Fibroblast of upper back skin (primary cell): ENCODE results near the gene UBE2R2.
"Not testable (repeated sequence)": the region's sequence is repeated elsewhere in the genome, so short reads cannot be mapped to it uniquely, and the experiment has no call there.

Source experiments
- DNase-seq: peaks from one replicate; pipeline ENCODE4 v3.0.0-alpha.2; 2013

Gene UBE2R2

DNA sequence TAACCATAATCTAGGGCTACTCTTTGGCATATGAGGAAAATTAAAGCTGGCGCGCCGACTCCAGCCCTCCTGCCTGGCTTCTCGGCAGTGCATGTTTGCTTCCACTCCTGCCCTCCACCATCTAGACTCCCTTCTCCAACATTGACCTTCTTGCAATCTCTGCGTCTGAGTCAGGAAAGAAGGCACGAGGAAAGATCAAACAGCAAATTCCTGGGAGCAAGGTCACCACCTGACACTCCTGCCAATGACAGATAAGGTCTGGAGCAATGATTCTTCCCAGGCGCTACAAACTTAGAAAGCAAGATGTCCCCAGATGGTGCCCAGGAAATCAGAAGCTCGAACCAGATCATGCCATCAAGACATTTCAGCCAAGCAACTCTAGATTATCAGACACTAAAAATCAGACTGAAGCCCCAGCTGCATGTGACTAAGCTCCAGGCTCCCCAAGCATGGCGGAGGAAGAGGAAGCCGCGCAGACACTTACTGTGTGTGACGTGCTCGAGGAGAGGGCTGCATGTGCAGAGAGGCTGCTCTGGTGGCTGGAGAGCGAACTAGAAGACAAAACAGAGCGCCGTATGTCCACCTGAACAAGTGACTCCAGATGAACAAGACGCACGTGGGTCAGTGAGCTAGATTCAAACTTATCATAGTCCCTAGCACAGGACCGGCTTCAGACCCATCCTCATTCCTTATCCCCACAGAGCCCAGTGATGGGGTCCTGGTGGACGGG, 115.3 kb downstream of the UBE2R2 start:
- no peak for DNase-seq

DNA sequence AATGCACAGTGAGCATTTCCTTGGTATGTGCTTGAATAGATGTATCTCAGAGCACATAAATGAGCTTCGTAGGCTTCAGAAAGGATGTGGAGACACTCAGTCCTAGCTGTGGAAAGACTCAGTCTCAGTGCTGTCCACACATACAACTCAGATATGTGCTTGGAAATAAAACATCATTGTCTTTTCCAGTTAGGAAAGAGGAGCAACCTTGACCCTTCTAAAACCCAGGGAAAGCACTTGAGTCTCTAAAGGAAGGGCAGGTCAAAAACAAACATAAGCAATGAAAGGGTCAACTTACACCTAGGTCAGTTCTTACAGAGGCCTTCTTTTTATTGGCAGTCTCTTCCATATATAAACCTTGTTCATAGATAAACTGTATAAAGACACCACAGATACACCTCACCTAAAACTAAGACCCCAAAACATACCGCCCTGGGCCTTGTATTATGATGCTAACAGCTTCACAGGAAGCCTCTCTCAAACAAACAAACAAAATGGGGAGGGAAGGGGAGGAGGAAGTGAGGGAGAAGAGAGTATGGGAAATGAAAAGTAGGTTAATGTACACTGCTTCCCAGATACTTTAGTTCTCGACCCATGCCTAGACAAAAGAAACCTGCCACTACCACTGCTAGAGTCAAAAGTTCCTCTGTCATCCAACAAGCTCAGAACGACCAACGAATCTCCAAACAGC, 117.4 kb downstream of the UBE2R2 start:
- DNase-seq: no peak

DNA sequence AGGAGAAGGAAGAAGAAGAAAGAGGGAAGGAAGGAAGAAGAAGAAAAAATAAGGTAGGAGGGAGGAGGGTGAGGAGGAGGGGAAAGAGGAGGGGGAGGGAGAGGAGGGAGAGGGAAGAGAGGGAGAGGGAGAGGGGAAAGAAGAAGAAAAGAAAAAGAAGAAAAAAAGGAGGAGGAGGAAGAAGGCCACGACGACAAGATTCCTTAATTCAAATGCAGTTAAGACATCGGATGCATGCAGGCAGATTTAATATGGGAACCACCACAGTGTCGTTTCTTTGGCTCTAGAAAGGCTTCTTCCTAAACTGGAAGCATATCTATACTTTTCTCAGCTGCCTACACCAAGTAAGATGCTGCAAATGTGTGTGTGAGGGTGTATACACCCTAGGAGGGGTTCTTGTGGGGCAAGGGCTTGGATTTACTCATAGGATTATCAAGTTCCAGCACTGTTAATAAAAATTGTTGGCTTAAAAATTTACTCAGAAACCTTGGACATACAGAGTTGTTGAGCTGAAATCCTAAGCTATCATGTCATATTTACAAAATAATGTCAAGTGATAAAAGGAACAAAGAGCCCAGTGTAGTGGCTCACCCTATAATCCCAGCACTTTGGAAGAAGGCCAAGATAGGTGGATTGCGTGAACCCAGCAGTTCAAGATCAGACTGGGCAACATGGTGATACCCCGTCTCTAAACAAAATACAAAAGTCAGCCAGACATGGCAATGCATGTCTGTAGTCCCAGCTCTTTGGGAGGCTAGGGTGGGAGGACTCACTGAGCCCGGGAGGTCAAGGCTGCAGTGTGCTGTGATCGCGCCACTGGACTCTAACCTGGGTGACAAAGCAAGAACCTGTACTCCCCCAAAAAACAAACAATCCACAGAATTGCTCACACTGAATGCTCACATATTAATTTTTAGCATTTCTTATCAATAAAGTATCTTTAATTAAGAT, 123.2 kb downstream of the UBE2R2 start:
- no peak for DNase-seq

DNA sequence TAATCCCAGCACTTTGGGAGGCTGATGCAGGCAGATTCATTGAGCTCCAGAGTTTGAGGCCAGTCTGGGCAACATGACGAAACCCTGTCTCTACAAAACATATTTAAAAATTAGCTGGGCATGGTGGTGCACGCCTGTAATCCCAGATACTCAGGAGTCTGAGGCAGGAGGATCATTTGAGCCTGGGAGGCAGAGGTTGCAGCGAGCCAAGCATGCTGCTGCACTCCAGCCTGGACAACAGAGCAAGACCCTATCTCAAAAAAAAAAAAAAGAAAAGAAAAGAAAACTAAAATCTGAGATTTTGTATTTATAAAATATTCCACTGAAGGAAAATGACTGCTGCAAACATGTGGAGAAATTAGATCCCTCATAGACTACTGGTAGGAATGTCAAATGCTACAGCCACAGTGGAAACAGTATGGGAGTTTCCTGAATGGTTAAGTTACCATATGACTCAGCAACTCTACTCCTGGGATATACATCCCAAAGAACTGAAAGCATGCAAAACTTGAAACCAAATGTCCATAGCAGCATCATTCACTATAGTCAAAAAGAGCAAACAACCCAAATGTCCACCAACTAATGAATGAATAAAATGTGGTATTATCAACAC, 125.6 kb downstream of the UBE2R2 start:
- DNase-seq: peak; percentile 91

DNA sequence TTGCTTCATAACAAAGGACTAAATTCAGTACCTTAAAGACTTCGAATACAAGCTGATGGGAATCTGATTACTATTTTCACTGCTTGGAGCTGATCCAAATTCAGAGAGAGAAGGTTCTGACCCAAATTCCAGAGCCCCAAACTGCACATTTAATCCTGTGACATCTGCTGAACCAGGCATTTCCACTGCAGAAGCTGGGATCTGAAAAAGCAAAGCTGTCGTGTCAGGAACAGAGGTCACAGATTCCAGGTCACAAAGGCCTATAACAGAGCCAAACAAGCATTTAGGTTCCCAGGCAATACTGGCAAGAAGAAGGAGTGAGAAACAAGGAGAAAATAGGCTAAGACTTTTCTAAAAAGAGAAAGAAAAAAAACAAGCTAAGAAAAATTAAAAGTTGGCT, 126.4 kb downstream of the UBE2R2 start:
- no peak for DNase-seq

DNA sequence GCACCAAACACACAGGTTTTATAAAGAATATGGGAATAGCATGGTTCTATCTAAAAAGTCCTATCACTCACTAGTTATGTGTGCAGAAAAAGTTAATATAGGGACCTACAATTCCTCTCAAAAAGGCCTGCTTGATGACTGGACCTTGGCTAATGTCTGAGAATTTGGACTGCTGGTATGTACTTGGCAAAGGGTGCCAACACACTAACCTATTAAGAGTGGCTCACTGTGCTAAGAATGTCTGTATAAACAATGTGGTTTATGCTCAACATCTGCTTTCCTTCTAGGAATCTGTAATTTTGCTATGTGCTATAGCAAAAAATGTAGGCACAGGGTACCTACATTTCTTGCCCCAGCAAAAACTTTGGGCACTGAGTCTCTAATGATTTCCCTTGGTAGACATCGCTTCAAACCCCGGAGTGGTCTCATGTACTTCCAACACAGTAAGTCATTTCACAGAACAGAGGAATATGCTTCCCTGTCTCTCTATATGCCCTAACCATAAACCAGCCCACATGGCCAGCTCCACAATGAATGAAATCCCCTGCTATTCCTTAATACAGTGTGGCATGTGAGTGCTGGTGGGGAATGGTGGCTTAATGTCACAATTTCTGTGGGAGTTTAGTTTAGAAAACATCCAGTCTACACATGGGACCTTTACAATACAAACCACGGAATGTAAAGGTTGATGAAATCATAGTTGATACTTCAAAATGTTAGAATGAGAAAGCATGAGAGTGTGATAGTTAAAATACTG, 130.0 kb downstream of the UBE2R2 start:
- peak; percentile 97 for DNase-seq

DNA sequence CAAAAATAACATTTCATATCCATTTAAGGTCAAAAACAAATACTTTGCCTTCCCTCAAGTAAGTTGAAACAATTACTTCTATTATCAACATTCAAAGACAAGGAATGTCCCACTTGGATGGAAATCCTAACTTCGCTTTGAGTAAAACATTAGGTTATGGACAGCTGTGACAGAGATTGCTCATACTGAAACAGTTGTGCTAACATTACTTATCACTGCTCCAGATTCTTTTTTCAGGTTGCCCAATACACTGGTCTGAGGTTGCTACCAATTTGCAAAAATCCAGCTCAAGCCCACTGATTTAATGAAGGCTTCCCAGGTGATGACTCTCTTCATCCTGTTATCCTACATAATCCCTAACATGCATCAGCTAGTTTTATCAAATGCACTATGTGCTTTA, 133.4 kb downstream of the UBE2R2 start:
- no peak for DNase-seq

DNA sequence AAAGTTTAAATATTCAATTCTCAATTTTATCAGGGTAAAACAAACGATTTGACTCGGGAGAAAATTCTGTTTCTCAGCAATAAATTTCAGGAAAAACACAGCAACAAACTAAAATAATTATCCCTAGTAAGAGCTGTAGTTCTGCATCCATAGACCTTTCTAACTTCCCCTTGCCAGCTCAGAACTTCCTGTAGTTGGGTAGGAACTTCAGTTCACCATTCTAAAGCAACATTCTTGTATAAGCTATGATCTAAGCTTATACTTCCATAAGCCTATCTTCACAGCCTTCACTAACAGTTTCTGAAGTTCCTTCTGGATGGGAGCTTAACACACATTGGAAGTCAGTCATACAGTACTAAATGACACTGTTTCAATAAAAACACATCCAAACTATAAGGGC, 135.1 kb downstream of the UBE2R2 start:
- no peak for DNase-seq

DNA sequence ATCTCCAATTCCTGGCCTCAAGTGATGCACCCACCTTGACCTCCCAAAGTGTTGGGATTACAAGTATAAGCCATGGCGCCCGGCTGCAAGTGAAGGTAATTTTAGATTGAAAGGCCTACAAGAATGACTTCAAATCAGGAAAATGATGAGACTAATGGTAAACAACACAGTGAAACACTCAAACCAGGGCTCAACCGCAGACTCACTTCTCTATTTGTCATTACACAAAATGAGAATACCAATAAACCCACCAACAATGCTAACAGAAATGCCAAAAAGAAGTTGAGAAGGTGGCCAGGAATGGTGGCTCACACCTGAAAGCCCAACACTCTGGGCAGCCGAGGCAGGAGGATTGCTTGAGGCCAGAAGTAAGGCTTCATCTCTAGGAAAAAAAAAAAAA, 139.6 kb downstream of the UBE2R2 start:
- DNase-seq: no peak

DNA sequence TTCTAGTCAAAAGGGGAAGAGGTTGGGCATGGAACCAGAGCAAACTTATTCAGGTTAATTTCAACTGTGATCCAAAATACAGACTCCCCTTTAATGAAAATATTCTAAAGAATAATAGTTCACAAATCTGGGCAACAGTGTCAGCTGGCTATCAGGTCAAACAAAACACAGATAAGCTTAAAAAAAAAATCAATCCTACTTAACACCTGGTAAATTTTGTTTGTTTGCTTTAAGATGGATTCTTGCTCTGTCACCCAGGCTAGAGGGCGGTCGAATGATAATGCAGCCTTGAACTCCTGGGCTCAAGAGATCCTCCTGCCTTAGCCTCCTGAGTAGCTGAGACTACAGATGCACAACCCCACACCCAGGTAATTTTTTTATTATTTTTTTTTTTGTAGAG, 142.8 kb downstream of the UBE2R2 start:
- no peak for DNase-seq

DNA sequence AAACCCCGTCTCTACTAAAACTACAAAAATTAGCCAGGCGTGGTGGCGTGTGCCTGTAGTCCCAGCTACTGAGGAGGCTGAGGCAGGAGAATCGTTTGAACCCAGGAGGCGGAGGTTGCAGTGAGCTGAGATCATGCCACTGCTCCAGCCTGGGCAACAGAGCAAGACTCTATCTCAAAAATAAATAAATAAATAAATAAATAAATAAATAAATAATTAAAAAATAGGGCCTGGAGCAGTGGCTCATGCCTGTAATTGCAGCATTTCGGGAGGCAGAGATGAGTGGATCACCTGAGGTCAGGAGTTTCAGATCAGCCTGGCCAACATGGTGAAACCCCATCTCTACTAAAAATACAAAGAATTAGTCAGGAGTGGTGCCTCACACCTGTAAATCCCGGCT, 145.5 kb downstream of the UBE2R2 start:
- not testable (repeated sequence) for DNase-seq

DNA sequence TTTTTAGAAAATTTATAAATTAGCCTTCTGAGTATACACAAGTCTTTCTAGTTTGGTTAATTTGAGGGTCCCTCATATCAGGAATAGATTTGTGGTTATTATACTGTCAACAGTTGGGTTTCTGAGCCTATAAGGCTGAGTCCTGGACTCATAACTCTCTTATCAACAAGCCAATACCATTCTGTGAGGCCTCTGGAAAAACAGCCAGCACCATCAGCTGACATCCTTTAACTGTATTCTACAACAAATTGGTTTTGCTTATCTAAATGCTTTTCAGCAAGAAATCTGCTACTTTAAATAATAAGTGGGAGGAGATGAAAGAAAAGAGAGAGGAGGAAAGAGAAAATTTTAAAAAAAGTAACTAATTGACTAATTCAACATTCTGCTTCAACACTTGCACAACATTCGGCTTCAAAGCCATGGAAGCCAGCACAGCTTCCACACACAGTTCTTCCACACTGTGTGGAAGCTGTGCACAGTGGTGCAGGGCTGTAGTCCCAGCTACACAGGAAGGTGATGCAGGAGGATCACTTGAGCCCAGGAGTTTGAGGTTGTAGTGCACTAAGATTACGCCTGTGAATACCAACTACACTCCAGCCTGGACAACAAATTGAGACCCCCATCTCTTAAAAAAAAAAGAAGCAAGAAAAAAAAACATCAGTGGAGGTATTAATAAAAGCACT, 147.3 kb downstream of the UBE2R2 start:
- DNase-seq: no peak
